NCI-H1092 treated with DMSO at 0.1 percent for 48 hours (cell line): ENCODE results near the gene LCN12.
"Not testable (repeated sequence)": the region's sequence is repeated elsewhere in the genome, so short reads cannot be mapped to it uniquely, and the experiment has no call there.

Experiments
- DNase-seq: peaks from one replicate; lab custom pipeline; 2025; lab: John Stamatoyannopoulos, UW

Gene LCN12

DNA sequence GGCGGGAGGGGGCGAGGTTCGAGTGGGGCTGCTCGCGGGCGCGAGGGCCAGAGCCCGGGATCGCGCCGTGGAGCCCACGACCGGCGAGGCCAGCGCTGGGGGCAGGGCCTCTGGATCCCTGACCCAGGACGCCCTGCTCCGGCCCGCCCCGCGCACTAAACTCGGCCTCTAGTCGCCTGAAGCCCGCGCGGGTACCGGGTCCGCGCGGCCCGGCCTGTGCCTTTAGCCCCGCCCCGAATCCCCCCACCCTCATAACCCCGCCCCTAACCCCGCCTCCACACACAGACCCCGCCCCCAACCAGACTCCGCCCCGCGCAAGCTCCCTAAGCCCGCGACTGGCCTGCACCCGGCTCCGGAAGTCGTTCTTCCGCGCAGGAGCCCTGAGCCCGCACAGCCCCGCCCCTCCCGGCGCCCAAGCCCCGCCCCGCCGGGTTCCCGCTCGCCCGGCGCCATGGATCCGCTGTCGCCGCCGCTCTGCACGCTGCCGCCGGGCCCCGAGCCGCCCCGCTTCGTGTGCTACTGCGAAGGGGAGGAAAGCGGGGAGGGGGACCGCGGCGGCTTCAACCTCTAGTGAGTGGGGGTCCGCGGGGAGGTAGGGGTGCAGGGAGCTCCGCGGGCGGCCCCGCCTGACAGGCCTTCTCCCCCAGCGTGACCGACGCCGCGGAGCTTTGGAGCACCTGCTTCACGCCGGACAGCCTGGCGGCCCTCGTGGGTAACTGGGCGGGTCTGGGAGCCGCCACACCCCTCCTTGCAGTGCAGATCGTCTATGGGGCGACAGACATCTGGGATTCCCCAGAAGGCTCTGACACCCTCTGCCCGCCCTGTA lies 40.1 kb downstream of the LCN12 start, which contains the start of gene PAXX:
Gene PAXX, plus strand, starts transcription at position 430 of the 826 bp plus-strand sequence. Its CDS starts 22 bp downstream, at position 452.
- peak; percentile 79 for DNase-seq

DNA sequence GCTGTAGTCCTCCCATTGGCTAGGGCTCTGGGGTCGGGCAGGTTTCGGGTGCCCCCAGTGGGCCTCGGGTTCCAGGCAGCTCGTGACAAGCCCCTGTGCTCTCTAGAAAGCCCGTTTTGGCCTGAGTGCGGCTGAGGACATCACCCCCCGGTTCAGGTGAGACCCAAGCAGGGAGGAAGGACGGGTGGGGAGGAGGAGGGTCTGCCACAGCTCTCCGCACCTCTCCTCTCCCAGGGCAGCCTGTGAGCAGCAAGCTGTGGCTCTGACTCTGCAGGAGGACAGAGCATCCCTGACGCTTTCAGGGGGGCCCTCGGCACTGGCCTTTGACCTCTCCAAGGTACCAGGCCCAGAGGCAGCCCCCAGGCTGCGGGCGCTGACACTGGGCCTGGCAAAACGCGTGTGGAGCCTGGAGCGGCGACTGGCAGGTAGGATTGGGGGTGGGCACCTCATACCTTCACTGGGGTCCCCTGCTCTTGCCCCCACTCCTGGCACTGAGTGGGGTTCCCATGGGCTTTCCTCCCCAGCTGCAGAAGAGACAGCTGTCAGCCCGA lies 40.8 kb downstream of the LCN12 start:
- DNase-seq: no peak

DNA sequence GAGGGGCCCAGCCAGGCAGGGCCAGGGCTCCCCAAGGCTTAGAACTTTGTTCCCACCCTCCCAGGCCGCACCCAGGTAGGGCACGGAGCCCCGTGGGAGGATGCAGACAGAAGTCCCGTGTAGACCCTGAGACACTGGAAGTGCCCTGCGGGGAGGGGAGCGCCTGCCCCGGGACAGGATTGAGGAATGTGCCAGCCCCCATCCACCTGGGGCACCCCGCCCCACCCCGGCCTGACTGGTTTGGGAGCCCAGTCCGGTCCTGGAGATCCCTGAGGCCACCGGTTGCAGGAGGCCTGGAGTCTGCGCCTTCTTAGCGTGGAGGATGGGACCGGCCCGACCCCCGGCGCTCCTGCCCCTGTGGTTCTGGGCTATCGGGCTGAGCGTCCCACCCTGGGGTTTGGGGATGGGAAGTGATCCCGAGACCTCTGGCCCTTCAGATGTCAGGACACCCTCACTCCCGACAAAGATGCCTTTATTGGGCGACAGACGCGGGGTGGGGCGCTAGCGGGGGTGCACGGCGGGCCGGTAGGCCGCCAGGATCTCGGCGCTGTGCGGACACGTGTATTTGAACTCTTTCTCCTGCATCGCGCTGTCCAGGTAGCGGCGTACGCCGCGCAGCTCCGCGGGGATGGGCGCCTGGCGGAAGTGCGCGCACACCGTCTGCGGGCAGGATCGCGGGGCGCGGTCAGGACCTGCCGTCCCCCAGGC lies 42.3 kb downstream of the LCN12 start:
- no peak for DNase-seq

DNA sequence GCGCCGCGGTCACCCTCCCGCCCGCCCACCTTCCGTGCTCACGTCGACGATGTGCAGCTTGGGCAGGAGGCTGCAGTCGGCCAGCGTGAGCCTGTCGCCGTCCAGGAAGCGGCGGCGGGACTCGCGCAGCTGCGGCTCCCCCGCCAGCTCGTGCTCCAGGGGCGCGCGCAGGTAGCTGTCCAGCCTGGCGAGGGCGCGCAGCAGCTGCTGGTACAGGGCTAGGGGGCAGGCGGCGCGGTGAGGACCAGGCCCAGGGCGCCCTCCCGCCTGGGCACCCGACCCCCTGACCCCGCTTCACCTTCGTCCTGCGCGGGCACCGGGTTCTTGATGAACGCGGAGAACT lies 42.8 kb downstream of the LCN12 start:
- DNase-seq: no peak

DNA sequence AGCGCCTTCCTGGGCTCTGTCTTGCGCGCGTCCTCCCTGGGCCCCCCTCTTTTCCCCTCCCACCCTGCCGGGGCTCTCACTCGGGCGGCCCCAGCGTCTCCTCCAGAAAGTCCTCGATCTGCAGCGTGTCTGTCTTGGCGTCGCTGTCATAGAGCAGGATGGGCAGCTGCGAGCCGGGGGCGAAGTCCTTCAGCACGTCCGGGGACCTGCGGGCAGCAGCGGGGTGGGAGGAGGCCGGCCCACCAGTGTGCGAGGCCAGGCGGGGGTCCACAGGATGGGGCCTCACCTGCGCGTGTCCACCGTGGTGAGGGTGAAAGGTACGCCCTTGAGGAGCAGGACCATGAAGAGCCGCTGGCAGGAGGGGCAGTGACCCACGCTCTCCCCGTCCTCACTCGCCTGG lies 43.3 kb downstream of the LCN12 start:
- DNase-seq: no peak

DNA sequence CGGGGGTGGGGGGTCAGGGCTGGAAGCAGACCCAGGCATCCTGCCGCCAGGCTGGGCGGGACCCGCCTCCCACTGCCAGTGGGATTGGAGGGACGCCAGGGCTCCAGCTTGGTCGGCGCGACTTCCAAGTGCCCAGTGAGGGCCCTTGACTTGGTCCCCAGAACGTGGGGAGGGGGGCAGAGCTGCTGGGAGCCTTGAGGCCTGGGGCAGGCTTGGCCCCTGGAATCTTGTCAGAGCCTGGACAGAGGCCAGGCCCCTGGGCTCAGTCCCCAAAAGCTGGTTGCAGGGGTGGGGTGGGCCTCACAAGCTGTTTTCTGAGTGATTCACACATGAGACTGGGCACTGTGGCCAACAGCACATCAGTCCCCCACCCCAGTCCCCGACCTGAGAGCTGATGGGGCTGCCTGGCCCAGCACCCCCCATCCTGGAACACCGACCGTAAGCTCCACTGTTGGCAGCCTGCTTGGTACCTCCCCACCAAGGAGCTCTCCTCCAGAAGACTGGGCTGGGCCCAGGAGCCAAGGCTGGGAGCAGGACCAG lies 43.8 kb downstream of the LCN12 start:
- DNase-seq: peak; percentile 22

DNA sequence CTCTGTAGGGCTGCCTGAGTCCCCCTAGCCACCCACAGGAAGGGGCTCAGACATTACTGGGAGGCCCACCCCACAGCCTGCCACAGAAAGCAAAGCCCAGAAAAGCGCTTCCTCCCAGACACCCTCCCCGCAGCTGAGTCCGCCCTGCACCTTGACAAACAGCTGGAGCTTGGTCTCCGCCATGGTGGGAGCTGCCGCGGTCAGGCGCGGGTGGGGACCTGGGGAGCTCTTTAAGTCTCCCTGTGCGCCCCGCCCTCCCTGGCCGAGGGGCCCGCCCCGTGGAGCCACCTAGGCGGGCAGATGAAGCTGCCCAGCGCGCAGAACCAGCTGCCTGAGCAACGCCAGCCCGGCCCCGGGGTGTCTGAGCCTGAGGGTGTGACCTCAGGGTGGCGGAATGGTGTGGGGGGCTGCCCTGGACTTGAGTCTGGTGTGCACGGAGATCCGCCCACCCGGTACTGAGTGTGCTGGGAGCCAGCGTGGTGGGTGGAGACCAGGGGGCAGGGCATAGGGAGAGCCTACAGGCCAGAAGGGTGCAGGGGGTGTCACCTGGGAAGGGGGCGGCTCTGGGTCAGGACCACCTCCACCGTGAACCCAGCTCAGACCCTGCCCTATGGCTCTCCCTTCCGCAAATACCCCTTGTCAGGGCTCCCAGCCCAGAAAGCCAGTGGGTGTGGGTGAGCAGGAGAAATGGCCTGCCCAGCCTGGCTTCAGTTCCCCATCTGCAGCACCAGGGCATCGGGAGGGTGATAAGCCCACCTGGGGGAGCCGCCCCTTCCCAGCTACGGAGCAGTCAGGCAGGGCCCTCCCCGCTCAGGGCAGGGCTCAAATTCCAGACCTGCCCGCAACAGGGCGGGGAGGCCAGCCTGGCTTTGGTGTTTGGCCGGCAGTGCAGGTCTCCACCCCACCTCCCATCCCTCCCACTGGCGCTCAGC lies 44.6 kb downstream of the LCN12 start, which contains the start of gene CLIC3:
Gene CLIC3, minus strand, starts transcription at position 208 of the 932 bp plus-strand sequence. Its CDS starts 25 bp downstream, at position 183.
- no peak for DNase-seq

DNA sequence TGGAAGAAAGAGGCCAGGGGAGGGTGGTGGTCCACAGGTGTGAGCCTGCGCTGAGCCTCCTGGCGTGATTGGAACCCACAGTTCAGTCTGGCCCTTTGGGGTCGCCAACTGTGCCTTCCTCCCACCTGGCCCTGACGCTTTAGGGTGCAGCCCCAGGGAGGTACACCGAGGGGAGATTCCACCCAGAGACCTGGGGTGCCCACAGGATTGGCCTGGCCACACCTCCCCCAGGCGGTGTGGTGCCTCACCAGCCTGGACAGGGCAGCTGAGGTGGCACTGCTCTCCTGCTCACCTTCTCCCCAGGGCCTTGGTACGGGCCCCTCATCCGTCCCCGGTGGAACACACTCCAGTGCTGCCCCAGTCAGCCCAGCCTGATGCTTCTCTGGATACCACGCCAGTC lies 45.3 kb downstream of the LCN12 start:
- DNase-seq: no peak

DNA sequence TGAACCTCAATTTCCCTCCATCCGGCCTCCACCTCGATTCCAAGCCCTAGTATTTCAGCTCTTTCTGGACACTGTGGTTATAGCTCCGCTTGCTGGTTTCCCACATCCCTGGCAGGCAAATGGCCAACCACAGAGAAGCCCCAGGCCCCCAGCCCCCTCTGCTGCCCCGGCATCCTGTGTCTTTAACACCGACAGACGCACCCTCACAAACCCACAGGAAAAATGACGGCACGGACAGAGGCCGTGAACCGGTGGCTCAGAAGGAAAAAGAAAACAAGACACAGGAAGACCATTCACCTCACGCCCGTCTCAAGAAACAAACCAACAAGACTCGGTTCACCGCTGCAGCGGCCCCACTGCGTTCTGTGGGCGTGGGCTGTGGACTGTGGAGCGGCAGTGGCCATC lies 45.8 kb downstream of the LCN12 start:
- DNase-seq: no peak

DNA sequence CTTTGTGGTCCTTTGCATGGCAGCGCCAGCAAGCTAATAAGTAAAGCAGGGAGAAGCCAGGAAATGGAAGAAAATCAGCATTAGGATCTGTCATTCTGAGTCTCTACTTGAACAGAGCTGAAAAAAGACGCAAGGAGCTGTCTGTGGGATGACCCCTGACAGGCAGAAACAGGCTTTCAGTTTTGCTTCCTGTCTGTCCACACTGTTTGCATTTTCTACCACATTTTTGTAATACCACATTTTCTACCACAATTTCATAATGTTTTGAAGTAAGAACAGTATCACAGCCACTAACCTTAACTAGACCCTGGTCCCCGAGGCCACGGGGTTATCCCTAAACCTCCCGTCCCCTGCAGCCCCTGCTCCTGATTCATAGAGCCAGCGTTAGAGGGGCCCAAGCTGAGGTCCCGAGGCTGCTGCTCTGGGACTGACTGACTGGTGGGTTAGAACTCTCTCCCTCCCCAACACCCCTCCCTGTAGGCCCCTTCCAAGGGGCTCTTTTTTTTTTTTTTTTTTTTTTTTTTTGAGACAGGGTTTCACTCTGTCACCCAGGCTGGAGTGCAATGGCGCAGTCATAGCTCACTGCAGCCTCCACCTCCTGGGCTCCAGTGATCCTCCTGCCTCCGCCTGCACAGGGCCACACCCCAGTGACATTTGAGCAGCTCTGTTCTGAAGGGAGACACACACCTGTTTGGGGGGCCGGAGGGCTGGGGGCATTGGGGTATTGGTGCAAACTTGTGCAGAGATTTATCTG lies 48.3 kb downstream of the LCN12 start:
- no peak for DNase-seq

DNA sequence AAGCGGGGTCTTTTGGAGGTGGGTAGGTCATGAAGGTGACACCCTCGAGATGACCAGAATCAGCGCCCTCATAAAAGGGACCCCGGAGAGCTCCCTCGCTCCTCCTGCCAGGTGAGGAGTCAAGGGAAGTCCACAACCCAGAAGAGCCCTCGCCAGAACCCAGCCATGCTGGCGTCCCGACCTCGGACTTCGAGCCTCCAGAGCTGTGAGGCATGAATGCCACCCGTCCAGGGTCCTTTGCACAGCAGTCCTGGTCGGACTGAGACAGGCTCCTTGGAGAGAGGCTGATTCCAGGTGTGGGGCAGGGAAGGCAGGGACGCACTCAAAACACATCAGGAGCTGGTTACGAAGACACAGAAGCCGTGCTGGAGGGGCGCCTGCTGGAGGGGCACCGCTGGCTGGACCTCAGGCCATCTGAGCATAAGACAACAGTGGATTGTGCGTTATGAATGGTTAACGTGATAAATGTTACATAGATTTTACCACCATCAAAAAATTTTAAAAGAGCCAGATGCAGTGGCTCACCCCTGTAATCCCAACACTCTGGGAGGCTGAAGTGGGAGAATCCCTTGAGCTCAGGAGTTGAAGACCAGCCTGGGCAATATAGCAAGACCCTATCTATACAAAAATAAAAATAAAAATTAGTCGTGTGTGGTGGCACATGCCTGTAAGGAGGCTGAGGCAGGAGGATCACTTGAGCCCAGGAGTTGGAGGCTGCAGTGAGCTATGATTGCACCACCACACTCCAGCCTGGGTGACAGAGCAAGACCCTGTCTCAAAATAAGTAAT lies 50.0 kb downstream of the LCN12 start:
- DNase-seq: no peak

DNA sequence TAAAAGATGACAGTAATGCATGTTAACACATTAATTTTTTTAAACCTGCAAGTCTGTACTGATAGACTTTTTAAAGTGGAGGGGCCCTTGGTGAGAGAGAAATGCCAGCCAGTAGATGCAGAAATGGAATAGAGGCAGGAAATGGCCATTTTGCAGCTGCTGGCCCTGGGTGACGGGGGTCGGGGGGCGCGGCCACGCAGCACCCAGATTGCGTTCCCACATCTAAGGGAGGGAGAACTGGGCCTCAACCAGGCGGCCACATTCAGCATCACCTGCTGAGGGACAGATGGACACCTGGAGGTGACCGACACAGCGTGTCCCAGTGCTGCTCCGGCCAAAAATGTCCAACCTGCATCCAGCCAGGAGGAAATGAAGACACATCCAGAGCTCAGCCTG lies 50.6 kb downstream of the LCN12 start:
- DNase-seq: no peak

DNA sequence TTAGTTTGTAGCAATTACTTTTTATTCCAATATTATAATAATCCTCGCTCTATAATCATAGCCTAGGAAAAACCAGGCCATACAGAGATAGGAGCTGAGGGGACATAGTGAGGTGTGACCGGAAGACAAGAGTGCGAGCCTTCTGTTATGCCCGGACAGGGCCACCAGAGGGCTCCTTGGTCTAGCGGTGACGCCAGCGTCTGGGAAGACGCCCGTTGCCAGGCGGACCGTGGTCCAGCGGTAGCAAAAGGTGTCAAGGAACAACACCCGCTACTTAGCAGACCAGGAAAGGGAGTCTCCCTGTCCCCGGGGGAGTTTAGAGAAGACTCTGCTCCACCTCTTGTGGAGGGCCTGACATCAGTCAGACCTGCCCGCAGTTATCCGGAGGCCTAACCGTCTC lies 52.2 kb downstream of the LCN12 start:
- not testable (repeated sequence) for DNase-seq
